GM12878 (cell line): Measurements from ENCODE around the gene CLN3. TPM values are rescaled to one million over a fixed set of nuclear protein-coding genes. Genes with fewer than 3 reads are reported as not detected.

Experiments used
- ATAC-seq: fragments of 200-7000 bp; cut with Tn5 transposase; 3 replicates; pipeline ENCODE4 v1.9.1; 2020; ENCODE audit warnings: mild to moderate bottlenecking, moderate library complexity
- BruUV-seq: library from RNA; stranded (reverse); fragments of 400-500 nt; replicated peaks from 2 replicates; lab custom pipeline; 2021; lab: Mats Ljungman, UMichigan
- CTCF ChIA-PET: fragments of 300-600 bp; sonication (Branson Sonifier 250); formaldehyde crosslinking; extraction: SDS; loops from one replicate; lab custom pipeline; 2021; ENCODE audit warnings: inconsistent platforms; lab: Yijun Ruan, JAX
- POLR2A ChIA-PET: fragments of 350-600 bp; formaldehyde crosslinking; extraction: SDS; loops from one replicate; lab custom pipeline; 2021; ENCODE audit warnings: inconsistent platforms; lab: Charles Lee
- RAD21 ChIA-PET: fragments of 300-600 bp; sonication (Branson Sonifier 250); formaldehyde crosslinking; loops from one replicate; lab custom pipeline; 2023; ENCODE audit warnings: antibody characterized with exemption; ENCODE audit not compliant: unreplicated experiment; lab: Charles Lee
- SMC1A ChIA-PET: fragments of 300-600 bp; sonication (Branson Sonifier 250); formaldehyde crosslinking; loops from one replicate; lab custom pipeline; 2023; ENCODE audit not compliant: unreplicated experiment, uncharacterized antibody; lab: Charles Lee
- DNase-seq: peaks from one replicate; pipeline ENCODE4 v3.0.0-alpha.2; 2011; ENCODE audit warnings: low read depth, low spot score
- FAIRE-seq: peaks from 3 replicates; lab custom pipeline; 2011; peaks lifted over from hg19 to GRCh38; lab: Jason Lieb, UNC
- H2AFZ ChIP-seq: 2 replicates; pipeline ENCODE4 v1.6.0; 2011; ENCODE audit warnings: low read depth, low read length, control low read depth; ENCODE audit not compliant: control insufficient read depth
- H3K27ac ChIP-seq: 2 replicates; pipeline ENCODE4 v1.5.1; 2011; ENCODE audit warnings: control low read depth; ENCODE audit not compliant: control insufficient read depth, insufficient read depth
- H3K27me3 ChIP-seq, 2 experiments: replicated peaks in 1 of 2; 2 replicates each; pipeline versions ENCODE4 v1.6.0 to v1.6.1; 2011; ENCODE audit warnings: low read length in 1 of 2; ENCODE audit not compliant: control insufficient read depth in 2 of 2, insufficient read depth in 2 of 2
- H3K36me3 ChIP-seq, 2 experiments: 2 replicates each; pipeline ENCODE4 v1.5.1; 2011; ENCODE audit warnings: low read length in 1 of 2; ENCODE audit not compliant: control insufficient read depth in 2 of 2, insufficient read depth in 2 of 2
- H3K4me1 ChIP-seq: 2 replicates; pipeline ENCODE4 v1.6.1; 2011; ENCODE audit warnings: mild to moderate bottlenecking, low read length, moderate library complexity, mixed read lengths; ENCODE audit not compliant: control insufficient read depth, insufficient read depth
- H3K4me2 ChIP-seq: 2 replicates; pipeline ENCODE4 v1.6.0; 2011; ENCODE audit warnings: control low read depth; ENCODE audit not compliant: control insufficient read depth, insufficient read depth
- H3K4me3 ChIP-seq: fragments of 200-600 bp; sonication (generic); 2 replicates; pipeline ENCODE4 v1.5.1; 2016
- H3K79me2 ChIP-seq: 2 replicates; pipeline ENCODE4 v1.6.0; 2011; ENCODE audit warnings: low read length; ENCODE audit not compliant: control insufficient read depth, insufficient read depth
- H3K9ac ChIP-seq: 2 replicates; pipeline ENCODE4 v1.8.0; 2011; ENCODE audit warnings: low read length, control low read depth, mixed read lengths; ENCODE audit not compliant: control insufficient read depth, insufficient read depth
- H3K9me3 ChIP-seq: replicated peaks from 3 replicates; pipeline ENCODE4 v1.5.1; 2011; ENCODE audit warnings: mild to moderate bottlenecking, low read length; ENCODE audit not compliant: control insufficient read depth, insufficient read depth
- H4K20me1 ChIP-seq: 2 replicates; pipeline ENCODE4 v1.6.0; 2011; ENCODE audit not compliant: control insufficient read depth, insufficient read depth
- CBFB ChIP-seq: IDR thresholded peaks from 2 replicates; pipeline ENCODE4 v1.6.1; 2016; ENCODE audit warnings: antibody characterized with exemption, low read depth
- FOS ChIP-seq: IDR thresholded peaks from 3 replicates; pipeline ENCODE4 v1.6.1; 2011; ENCODE audit warnings: borderline replicate concordance; ENCODE audit not compliant: insufficient read length; ENCODE audit errors: extremely low read depth
- HDGF ChIP-seq: fragments of 450-650 bp; IDR thresholded peaks from 2 replicates; pipeline ENCODE4 v1.6.1; 2016; ENCODE audit warnings: antibody characterized with exemption
- KAT2A ChIP-seq: conservative IDR thresholded peaks from 2 replicates; pipeline ENCODE4 v1.6.1; 2011; ENCODE audit warnings: low read depth, low read length; ENCODE audit not compliant: control insufficient read depth
- KLF5 ChIP-seq: fragments of 450-650 bp; IDR thresholded peaks from 2 replicates; pipeline ENCODE4 v1.6.1; 2014; ENCODE audit warnings: mild to moderate bottlenecking; ENCODE audit not compliant: partially characterized antibody
- MEF2B ChIP-seq: fragments of 450-650 bp; IDR thresholded peaks from 2 replicates; pipeline ENCODE4 v1.6.1; 2018; ENCODE audit warnings: mild to moderate bottlenecking, moderate library complexity; ENCODE audit not compliant: partially characterized antibody, poor library complexity, severe bottlenecking
- MTA3 ChIP-seq: IDR thresholded peaks from 2 replicates; pipeline ENCODE4 v1.6.1; 2012; ENCODE audit warnings: low read length, inconsistent platforms, borderline replicate concordance
- SMAD5 ChIP-seq: IDR thresholded peaks from 2 replicates; pipeline ENCODE4 v1.6.1; 2016; ENCODE audit warnings: antibody characterized with exemption, low read depth
- WGBS: methylation state at CpG from one replicate; pipeline ENCODE4 v1.1.6; 2016; ENCODE audit warnings: low lambda C conversion rate; ENCODE audit not compliant: insufficient replicate concordance, insufficient coverage; ENCODE audit errors: missing lambda C conversion rate; 5-methylcytosine and 5-hydroxymethylcytosine counted together
- in situ Hi-C: fragments of 300-500 bp; cut with MboI; formaldehyde crosslinking; loops from 9 replicates; pipeline ENCODE4 v1.14.3; 2018; ENCODE audit warnings: mixed read lengths
- intact Hi-C: fragments of 100-400 bp; cut with micrococcal nuclease; formaldehyde crosslinking; loops from one replicate; pipeline ENCODE4 v1.14.2; 2022; ENCODE audit not compliant: unreplicated experiment
- polyA plus RNA-seq, 11 experiments: library from polyadenylated mRNA; depleted of rRNA in 4 of 11; unstranded in 6 of 11; stranded (reverse) in 5 of 11; fragments of >200 nt; fragmentation: Nextera tagmentation in 4 of 11; fragmentation: Illumina TruSeq in 1 of 11; extraction: Ambion mirVana in 4 of 11; extraction: Trizol in 1 of 11; gene quantifications; 1 replicate in 1 of 11; 2 replicates in 10 of 11; pipeline versions ENCODE4 v1.2.1 to v1.2.3, GENCODE V29; 2011 to 2016; ENCODE audit warnings: inconsistent platforms in 2 of 11, missing spikeins in 2 of 11, low read depth in 1 of 11
- total RNA-seq, 4 experiments: library from RNA; depleted of rRNA in 3 of 4; stranded (reverse); fragments of >200 nt in 3 of 4; fragmentation: Illumina TruSeq in 1 of 4; extraction: Trizol in 1 of 4; gene quantifications; 2 replicates each; pipeline versions ENCODE4 v1.2.1 to v1.2.3, GENCODE V29; 2013 to 2021
- TF ChIP-seq, protein P1 (sequence below): fragments of 450-650 bp; IDR thresholded peaks from 2 replicates; pipeline ENCODE4 v1.6.1; 2017; ENCODE audit warnings: low read depth, mild to moderate bottlenecking, moderate library complexity
- TF ChIP-seq, protein P2 (sequence below): IDR thresholded peaks from 2 replicates; pipeline ENCODE4 v1.6.1; 2012; ENCODE audit warnings: improper control_type of control experiment, low read depth, low read length; ENCODE audit not compliant: insufficient replicate concordance
- TF ChIP-seq, protein P3 (sequence below): IDR thresholded peaks from 2 replicates; pipeline ENCODE4 v1.6.1; 2011; ENCODE audit warnings: mild to moderate bottlenecking, low read depth, low read length, moderate library complexity; ENCODE audit not compliant: insufficient replicate concordance
- TF ChIP-seq, protein P4 (sequence below): fragments of 450-650 bp; IDR thresholded peaks from 2 replicates; pipeline ENCODE4 v1.6.1; 2017; ENCODE audit warnings: mild to moderate bottlenecking

Gene CLN3
- total and polyA plus RNA-seq, 10 of the 15 experiments (the other 5 are each of a cell fraction or from before 2014, with no cell fraction given), result 2.3 to 25.0 (median 16.6) TPM

DNA sequence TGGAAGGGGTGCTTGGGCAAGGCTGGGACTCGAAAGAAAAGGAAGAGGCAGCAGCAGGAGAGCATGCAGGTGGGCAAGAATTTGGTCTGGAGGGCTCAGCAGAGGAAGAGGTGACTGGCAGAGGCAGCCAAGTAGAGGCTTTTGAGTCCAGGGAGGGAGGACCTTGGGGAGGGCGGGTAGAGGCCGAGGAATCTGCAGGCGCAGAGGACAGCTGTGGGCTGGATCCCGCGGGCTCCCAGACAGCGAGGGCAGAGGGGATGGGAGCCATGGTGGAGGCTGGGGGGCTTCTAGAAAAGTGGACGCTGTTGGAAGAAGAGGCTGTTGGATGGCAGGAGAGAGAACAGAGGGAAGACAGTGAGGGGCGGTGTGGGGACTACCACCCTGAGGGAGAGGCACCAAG lies 5.5 kb upstream of the CLN3 start (continued):
- TF ChIP-seq, protein P1, sequence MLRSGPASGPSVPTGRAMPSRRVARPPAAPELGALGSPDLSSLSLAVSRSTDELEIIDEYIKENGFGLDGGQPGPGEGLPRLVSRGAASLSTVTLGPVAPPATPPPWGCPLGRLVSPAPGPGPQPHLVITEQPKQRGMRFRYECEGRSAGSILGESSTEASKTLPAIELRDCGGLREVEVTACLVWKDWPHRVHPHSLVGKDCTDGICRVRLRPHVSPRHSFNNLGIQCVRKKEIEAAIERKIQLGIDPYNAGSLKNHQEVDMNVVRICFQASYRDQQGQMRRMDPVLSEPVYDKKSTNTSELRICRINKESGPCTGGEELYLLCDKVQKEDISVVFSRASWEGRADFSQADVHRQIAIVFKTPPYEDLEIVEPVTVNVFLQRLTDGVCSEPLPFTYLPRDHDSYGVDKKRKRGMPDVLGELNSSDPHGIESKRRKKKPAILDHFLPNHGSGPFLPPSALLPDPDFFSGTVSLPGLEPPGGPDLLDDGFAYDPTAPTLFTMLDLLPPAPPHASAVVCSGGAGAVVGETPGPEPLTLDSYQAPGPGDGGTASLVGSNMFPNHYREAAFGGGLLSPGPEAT, result no peak
- TF ChIP-seq KLF5 (no peak), MTA3 (no peak), FOS (no peak)
- TF ChIP-seq, protein P2, sequence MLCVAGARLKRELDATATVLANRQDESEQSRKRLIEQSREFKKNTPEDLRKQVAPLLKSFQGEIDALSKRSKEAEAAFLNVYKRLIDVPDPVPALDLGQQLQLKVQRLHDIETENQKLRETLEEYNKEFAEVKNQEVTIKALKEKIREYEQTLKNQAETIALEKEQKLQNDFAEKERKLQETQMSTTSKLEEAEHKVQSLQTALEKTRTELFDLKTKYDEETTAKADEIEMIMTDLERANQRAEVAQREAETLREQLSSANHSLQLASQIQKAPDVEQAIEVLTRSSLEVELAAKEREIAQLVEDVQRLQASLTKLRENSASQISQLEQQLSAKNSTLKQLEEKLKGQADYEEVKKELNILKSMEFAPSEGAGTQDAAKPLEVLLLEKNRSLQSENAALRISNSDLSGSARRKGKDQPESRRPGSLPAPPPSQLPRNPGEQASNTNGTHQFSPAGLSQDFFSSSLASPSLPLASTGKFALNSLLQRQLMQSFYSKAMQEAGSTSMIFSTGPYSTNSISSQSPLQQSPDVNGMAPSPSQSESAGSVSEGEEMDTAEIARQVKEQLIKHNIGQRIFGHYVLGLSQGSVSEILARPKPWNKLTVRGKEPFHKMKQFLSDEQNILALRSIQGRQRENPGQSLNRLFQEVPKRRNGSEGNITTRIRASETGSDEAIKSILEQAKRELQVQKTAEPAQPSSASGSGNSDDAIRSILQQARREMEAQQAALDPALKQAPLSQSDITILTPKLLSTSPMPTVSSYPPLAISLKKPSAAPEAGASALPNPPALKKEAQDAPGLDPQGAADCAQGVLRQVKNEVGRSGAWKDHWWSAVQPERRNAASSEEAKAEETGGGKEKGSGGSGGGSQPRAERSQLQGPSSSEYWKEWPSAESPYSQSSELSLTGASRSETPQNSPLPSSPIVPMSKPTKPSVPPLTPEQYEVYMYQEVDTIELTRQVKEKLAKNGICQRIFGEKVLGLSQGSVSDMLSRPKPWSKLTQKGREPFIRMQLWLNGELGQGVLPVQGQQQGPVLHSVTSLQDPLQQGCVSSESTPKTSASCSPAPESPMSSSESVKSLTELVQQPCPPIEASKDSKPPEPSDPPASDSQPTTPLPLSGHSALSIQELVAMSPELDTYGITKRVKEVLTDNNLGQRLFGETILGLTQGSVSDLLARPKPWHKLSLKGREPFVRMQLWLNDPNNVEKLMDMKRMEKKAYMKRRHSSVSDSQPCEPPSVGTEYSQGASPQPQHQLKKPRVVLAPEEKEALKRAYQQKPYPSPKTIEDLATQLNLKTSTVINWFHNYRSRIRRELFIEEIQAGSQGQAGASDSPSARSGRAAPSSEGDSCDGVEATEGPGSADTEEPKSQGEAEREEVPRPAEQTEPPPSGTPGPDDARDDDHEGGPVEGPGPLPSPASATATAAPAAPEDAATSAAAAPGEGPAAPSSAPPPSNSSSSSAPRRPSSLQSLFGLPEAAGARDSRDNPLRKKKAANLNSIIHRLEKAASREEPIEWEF, result no peak

DNA sequence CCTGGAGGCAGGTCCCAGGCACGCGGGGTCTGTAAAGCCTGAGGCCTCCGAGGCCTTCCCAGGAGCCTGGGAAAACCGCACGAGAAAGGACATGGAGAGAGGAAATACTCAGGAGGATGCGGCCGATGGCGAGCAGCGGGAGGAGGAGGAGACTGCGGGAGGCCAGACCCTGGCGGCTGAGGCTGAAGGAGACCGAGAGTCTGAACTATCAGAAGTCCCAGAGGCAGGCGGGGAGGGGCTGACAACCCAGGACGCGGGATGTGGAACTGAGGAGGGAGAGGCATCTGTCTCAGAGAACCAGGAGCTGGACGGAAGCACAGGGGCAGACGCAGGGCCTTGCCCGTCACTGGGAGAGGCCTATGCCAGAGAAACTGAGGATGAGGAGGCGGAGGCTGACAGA lies 5.0 kb upstream of the CLN3 start:
- peaks cover 35% of the 10 kb centered on the region for H3K4me1 ChIP-seq
- no peak overlapping the region for H3K9ac ChIP-seq
- intact Hi-C loops, result loop anchor here (10.0 kb wide), 1 partner anchor 428 kb away; the partner anchor contains the start of gene RABEP2
- no peak overlapping the region for H2AFZ ChIP-seq
- H3K4me3 ChIP-seq, result no peak overlapping the region
- over 99% methylated on average over 19 of the region's 19 CpGs for WGBS
- RAD21 ChIA-PET, result interaction anchor here (0.8 kb wide), 1 partner anchor 9 kb away, joined by 3 read pairs; no protein-coding TSS in a partner anchor
- H3K36me3 ChIP-seq, result no peaks in the 10 kb centered on the region
- SMC1A ChIA-PET, result interaction anchor here (1.0 kb wide), 1 partner anchor 9 kb away, joined by 3 read pairs; no protein-coding TSS in a partner anchor
- H3K79me2 ChIP-seq, result no peaks in the 10 kb centered on the region
- POLR2A ChIA-PET, result no interaction called here
- no peaks in the 10 kb centered on the region for H4K20me1 ChIP-seq
- H3K4me2 ChIP-seq, result no peak overlapping the region
- no peaks in the 10 kb centered on the region for H3K9me3 ChIP-seq
- no peak for FAIRE-seq
- in situ Hi-C loops, result no loop called here
- CTCF ChIA-PET, result no interaction called here
- ATAC-seq, result no peak
- no TSS peak for BruUV-seq
- DNase-seq, result no peak
- H3K27me3 ChIP-seq, result no peaks in the 10 kb centered on the region
- H3K27ac ChIP-seq, result no peak overlapping the region
- TF ChIP-seq, protein P3, sequence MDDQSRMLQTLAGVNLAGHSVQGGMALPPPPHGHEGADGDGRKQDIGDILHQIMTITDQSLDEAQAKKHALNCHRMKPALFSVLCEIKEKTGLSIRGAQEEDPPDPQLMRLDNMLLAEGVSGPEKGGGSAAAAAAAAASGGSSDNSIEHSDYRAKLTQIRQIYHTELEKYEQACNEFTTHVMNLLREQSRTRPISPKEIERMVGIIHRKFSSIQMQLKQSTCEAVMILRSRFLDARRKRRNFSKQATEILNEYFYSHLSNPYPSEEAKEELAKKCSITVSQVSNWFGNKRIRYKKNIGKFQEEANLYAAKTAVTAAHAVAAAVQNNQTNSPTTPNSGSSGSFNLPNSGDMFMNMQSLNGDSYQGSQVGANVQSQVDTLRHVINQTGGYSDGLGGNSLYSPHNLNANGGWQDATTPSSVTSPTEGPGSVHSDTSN, result no peak
- no peak for TF ChIP-seq SMAD5
- TF ChIP-seq CBFB, result no peak
- TF ChIP-seq, protein P4, sequence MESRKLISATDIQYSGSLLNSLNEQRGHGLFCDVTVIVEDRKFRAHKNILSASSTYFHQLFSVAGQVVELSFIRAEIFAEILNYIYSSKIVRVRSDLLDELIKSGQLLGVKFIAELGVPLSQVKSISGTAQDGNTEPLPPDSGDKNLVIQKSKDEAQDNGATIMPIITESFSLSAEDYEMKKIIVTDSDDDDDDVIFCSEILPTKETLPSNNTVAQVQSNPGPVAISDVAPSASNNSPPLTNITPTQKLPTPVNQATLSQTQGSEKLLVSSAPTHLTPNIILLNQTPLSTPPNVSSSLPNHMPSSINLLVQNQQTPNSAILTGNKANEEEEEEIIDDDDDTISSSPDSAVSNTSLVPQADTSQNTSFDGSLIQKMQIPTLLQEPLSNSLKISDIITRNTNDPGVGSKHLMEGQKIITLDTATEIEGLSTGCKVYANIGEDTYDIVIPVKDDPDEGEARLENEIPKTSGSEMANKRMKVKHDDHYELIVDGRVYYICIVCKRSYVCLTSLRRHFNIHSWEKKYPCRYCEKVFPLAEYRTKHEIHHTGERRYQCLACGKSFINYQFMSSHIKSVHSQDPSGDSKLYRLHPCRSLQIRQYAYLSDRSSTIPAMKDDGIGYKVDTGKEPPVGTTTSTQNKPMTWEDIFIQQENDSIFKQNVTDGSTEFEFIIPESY, result no peak
- TF ChIP-seq MEF2B, result no peak
- no peak for TF ChIP-seq HDGF
- no peak for TF ChIP-seq KAT2A
